GM19452 (cell line): ENCODE results near the gene MNAT1.
A peak's percentile ranks its signal among the peaks of the same experiment; 100 is the strongest.
"Not testable (repeated sequence)": the region's sequence is repeated elsewhere in the genome, so short reads cannot be mapped to it uniquely, and the experiment has no call there.

Source experiments
- ATAC-seq: cut with Tn5 transposase; IDR thresholded peaks from one replicate; pipeline ENCODE4 v1.9.1; 2021; ENCODE audit not compliant: unreplicated experiment

MNAT1 gene

GRCh38 chr14:60800409-60800808, 65.8 kb downstream of the MNAT1 start:
- no peak for ATAC-seq

DNA sequence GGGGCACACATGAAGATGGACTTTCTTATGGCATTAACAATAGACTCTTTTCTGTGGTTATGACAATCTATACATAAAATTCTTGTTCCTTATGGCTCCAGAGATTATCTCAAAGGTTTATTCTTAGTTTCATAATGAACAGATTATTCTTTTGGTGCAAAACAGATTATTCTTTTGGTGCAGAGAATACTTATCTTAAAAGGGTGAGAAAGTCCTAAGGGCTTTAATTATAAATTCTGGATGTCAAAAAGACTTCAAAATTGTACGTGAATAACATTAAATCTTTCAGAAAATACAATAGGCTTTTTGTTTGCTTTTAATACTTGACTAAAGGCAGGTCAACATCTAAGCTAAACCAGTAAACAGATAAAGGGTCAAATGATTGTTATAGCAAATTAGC, 69.3 kb downstream of the MNAT1 start:
- no peak for ATAC-seq

- no peak for ATAC-seq
Measured at GRCh38 chr14:60805841-60806430, 71.4 kb downstream of the MNAT1 start.

DNA sequence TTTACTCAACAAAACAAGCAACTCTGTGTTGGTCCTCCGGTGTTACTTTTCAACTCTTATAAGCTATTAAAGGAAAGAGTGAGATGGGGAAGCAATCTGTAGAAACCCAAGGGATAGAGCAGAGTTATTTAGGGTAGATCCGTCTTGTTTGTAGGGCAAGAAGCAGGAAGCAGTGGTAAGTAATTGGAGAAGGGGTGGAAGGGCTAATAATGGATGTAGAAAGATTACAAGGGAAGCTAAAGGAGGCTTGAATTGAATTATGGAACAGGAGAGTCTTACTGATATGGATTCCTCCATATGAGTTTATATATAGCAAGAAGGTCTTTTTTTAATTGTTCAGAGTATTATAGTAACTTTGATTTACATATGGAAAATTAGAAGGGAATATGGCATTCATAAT, 72.7 kb downstream of the MNAT1 start:
- ATAC-seq: no peak

DNA sequence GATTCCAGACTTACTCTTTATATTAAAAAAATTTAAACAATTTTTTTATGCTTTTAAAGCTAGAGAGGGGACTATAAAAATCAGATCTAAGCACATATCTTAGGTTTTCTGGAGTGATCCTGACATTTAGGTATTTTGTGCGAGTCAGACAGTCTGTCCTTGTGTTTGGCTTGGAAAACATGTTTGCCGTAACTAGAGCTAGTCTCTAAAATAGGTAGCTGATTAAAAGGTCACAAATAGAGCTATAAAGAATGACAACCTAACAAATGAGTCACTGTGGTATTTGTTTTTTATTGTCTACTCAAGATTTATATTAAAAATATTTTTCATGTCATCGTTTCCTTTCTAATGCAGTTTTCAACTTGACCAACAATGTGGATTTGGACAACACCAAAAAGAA, 73.4 kb downstream of the MNAT1 start:
- no peak for ATAC-seq

DNA sequence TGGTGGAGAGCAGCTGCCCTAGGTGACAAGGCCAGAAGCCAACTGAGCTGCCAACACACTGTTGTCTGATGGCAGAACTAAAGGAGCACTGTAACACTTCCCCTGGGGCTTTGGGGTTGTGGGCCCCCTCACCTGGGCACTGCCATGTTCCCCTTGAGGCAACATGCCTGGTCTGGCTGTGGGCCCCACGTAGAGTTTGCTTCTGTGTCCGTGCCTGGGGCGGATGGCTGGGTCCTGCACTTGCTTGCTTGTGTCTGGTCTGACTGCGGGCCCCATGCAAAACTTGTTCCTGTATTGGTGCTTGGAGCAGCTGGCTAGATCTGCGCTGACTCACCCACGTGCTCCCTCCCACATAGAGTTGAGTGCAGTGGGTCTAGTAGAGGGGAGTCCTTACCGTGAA, 78.4 kb downstream of the MNAT1 start:
- ATAC-seq: no peak

GRCh38 chr14:60815371-60815770, 80.8 kb downstream of the MNAT1 start:
- peak; percentile 93 for ATAC-seq

DNA sequence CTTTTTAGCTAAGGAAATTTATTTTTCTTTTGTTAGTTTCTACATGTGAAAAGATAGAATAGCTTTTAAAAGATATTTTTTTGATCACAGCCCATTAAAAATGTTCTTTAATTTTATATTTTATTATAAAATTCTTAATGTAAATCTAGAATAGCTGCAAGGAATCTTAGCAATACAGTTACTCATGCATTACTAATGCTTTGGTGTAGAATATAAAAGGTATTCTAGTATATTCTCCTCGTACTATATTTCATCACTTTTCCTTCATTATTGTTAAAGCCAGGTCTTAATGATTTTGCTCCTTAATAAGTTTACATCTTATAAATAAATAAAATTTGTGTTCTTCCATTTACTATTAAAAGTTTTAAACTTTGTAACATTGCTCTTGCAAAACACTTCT, 82.6 kb downstream of the MNAT1 start:
- no peak for ATAC-seq

DNA sequence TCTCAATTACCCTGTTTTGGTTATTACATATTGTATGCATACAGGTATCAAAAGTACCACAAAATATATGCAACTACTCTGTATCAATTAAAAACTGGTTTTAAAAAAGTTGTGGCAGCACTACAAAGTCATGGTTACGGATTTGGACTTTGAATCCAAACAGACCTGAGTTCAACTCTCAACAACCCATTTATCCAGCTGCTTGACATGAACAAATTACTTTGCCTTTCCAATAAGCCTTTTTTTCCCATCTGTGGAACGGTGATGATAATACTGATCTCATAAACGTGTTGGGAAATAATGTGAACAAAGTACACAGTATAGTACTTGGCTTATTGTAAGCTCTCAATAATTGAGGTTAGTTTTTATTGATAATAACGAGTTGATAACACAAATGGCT, 85.0 kb downstream of the MNAT1 start:
- ATAC-seq: no peak

- ATAC-seq: no peak
Measured at GRCh38 chr14:60838601-60839000, 104.0 kb downstream of the MNAT1 start.

GRCh38 chr14:60839057-60839456, 104.5 kb downstream of the MNAT1 start:
- ATAC-seq: no peak

GRCh38 chr14:60839657-60840056, 105.1 kb downstream of the MNAT1 start:
- ATAC-seq: no peak

GRCh38 chr14:60840313-60840712, 105.8 kb downstream of the MNAT1 start:
- no peak for ATAC-seq

- ATAC-seq: peak; percentile 92
Measured at GRCh38 chr14:60845523-60845922, 111.0 kb downstream of the MNAT1 start.

GRCh38 chr14:60848066-60848465, 113.5 kb downstream of the MNAT1 start:
- no peak for ATAC-seq

DNA sequence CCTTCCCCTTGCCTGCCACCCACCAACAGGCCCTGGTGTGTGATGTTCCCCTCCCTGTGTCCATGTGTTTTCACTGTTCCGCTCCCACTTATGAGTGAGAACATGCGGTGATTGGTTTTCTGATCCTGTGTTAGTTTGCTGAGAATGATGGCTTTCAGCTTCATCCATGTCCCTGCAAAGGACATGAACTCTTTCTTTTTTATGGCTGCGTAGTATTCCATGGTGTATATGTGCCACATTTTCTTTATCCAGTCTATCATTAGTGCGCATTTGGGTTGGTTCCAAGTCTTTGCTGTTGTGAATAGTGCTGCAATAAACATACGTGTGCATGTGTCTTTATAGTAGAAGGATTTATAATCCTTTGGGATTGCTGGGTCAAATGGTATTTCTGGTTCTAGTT, 117.1 kb downstream of the MNAT1 start:
- ATAC-seq: not testable (repeated sequence)

GRCh38 chr14:60856111-60856510, 121.5 kb downstream of the MNAT1 start:
- no peak for ATAC-seq

GRCh38 chr14:60859525-60859924, 125.0 kb downstream of the MNAT1 start:
- ATAC-seq: no peak

DNA sequence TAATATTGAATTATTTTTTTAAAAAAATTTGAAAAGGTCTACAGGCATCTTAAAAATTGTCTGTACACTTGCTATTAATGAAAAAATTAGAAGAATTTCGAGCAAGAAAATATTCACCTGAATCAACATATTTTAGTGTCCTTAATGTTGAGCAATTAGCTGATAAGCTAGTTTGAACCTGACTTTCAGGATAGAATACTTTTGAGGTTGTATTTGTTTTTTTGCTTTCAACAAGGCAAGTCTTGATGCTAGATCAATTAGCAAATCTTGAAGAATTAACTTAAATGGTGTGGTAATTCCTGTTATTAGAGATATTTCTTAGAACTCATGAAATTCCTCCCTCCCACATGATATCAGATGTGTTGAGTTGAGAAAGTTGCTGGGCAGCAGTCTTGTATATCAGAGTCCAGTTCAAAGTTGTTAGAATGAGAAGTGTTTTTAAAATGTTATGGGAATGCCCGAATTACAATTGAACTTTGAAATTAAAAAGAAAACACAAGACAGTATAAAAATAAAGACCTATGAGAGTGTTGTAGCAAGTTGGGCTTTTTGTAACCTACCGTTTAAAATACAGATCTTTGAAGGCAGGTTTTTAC, 127.1 kb downstream of the MNAT1 start:
- no peak for ATAC-seq

DNA sequence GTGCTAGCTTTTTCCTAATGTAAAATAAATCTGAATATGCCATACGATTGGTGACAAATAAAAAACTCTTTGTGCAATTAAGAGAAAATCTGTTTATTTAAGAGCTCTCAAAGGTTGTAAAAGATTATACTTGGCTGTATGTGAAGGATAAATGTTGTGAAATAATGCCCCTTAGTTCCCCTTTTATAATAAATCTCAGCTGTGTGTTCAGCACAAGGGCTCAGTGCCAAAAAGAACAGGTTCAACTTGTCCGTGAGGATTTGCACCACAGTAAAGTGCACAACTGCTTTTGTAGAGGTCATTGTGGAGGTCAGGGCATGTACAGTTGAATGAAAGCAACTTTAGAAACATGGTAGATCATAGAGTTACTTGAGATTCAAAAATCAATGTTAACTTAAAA, 127.7 kb downstream of the MNAT1 start:
- ATAC-seq: no peak

- ATAC-seq: no peak
Measured at GRCh38 chr14:60863249-60863648, 128.7 kb downstream of the MNAT1 start.

DNA sequence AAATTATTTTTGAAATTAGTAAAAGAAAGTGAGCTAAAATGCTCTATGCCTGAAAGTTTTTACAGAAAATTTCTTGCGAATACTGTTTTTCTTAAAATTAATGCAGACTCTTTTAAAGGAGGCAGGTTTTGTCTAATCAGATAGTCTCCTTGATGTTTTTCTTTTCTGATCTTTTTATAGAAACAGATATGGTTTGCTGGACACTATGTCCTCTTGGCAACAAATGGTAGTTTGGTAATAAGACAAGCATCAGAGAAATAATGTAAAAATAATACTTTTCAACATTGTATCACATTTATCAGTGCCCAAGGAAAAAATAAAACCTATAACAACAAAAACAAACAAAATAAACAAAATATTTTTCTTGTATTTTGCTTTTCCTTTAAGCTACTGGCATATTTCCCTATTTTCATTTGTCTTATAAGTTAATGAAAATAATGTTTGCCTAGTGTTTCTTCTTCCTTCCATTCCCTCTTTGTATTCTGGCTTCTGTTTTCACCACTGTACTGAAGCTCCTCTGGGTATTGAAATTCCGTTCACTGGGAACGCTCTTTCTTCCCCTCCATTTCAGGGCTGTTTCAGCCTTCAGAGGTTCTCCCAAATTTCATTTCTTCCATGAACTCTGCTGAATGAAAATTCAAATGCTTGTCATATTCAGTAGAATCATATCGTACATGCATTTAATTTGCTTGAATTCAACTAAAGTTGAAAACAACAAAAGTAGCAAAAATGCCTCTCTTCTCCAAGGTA, 131.0 kb downstream of the MNAT1 start:
- ATAC-seq: no peak
